BLaER1 (cell line): ENCODE data around the gene GRIN2A.

Experiments used
- H3K27ac ChIP-seq: shearing (Covaris generic); formaldehyde crosslinking; 2 replicates; pipeline ENCODE4 v1.8.1; 2022
- H3K27me3 ChIP-seq: shearing (Covaris generic); formaldehyde crosslinking; 2 replicates; pipeline ENCODE4 v1.8.1; 2022
- H3K36me3 ChIP-seq: shearing (Covaris generic); formaldehyde crosslinking; 2 replicates; pipeline ENCODE4 v1.8.1; 2022
- H3K4me1 ChIP-seq: shearing (Covaris generic); formaldehyde crosslinking; 2 replicates; pipeline ENCODE4 v1.8.1; 2022
- H3K4me2 ChIP-seq: shearing (Covaris generic); formaldehyde crosslinking; 2 replicates; pipeline ENCODE4 v1.8.1; 2022
- H3K4me3 ChIP-seq: shearing (Covaris generic); formaldehyde crosslinking; 2 replicates; pipeline ENCODE4 v1.8.1; 2022
- H3K9ac ChIP-seq: shearing (Covaris generic); formaldehyde crosslinking; 2 replicates; pipeline ENCODE4 v1.8.1; 2022
- H3K9me3 ChIP-seq: shearing (Covaris generic); formaldehyde crosslinking; 2 replicates; pipeline ENCODE4 v1.8.1; 2022
- H4K20me1 ChIP-seq: shearing (Covaris generic); formaldehyde crosslinking; 2 replicates; pipeline ENCODE4 v1.8.1; 2022
- Cebpa-rat ChIP-seq: shearing (Covaris generic); IDR thresholded peaks from 2 replicates; pipeline ENCODE4 v1.8.1; 2022

The GRIN2A gene

GRCh38 chr16:9778849-9779248 is 403.4 kb downstream of the GRIN2A start:
- H3K4me1 ChIP-seq = no peaks in the 10 kb centered on the region
- no peak overlapping the region for H3K4me2 ChIP-seq
- H3K36me3 ChIP-seq = no peaks in the 10 kb centered on the region
- no peaks in the 10 kb centered on the region for H4K20me1 ChIP-seq
- H3K4me3 ChIP-seq = no peak overlapping the region
- no peak overlapping the region for H3K27ac ChIP-seq
- H3K9ac ChIP-seq = no peak overlapping the region
- no peak for TF ChIP-seq Cebpa-rat
- no peaks in the 10 kb centered on the region for H3K27me3 ChIP-seq
- H3K9me3 ChIP-seq = no peaks in the 10 kb centered on the region

GRCh38 chr16:9775998-9776397 is 406.2 kb downstream of the GRIN2A start:
- Histone ChIP-seq H3K27me3 (no peaks in the 10 kb centered on the region), H3K4me2 (no peak overlapping the region), H3K4me1 (no peaks in the 10 kb centered on the region), H3K9me3 (no peaks in the 10 kb centered on the region), H3K36me3 (no peaks in the 10 kb centered on the region), H4K20me1 (no peaks in the 10 kb centered on the region), H3K9ac (no peak overlapping the region), H3K27ac (no peak overlapping the region), H3K4me3 (no peak overlapping the region)
- TF ChIP-seq Cebpa-rat = no peak

- Histone ChIP-seq H3K9ac (no peak overlapping the region), H3K27ac (no peak overlapping the region), H4K20me1 (no peaks in the 10 kb centered on the region), H3K9me3 (no peaks in the 10 kb centered on the region), H3K4me1 (no peaks in the 10 kb centered on the region), H3K36me3 (no peaks in the 10 kb centered on the region), H3K4me3 (no peak overlapping the region), H3K27me3 (no peaks in the 10 kb centered on the region), H3K4me2 (no peak overlapping the region)
- TF ChIP-seq Cebpa-rat = no peak
Observed at GRCh38 chr16:9773289-9773688, 408.9 kb downstream of the GRIN2A start.

GRCh38 chr16:9772526-9773225 is 409.6 kb downstream of the GRIN2A start:
- H3K4me3 ChIP-seq = no peak overlapping the region
- H3K27me3 ChIP-seq = no peaks in the 10 kb centered on the region
- H3K9ac ChIP-seq = no peak overlapping the region
- no peaks in the 10 kb centered on the region for H3K4me1 ChIP-seq
- H4K20me1 ChIP-seq = no peaks in the 10 kb centered on the region
- H3K36me3 ChIP-seq = no peaks in the 10 kb centered on the region
- no peaks in the 10 kb centered on the region for H3K9me3 ChIP-seq
- no peak for TF ChIP-seq Cebpa-rat
- no peak overlapping the region for H3K27ac ChIP-seq
- H3K4me2 ChIP-seq = no peak overlapping the region

GRCh38 chr16:9766891-9767290 is 415.3 kb downstream of the GRIN2A start:
- Histone ChIP-seq H3K27me3 (no peaks in the 10 kb centered on the region), H3K9ac (no peak overlapping the region), H4K20me1 (no peaks in the 10 kb centered on the region), H3K9me3 (no peaks in the 10 kb centered on the region), H3K27ac (no peak overlapping the region), H3K4me2 (no peak overlapping the region), H3K4me1 (no peaks in the 10 kb centered on the region), H3K4me3 (no peak overlapping the region), H3K36me3 (no peaks in the 10 kb centered on the region)
- no peak for TF ChIP-seq Cebpa-rat

GRCh38 chr16:9763505-9763904 is 418.7 kb downstream of the GRIN2A start:
- no peak for TF ChIP-seq Cebpa-rat
- Histone ChIP-seq H3K4me1 (no peaks in the 10 kb centered on the region), H3K4me2 (no peak overlapping the region), H3K27ac (no peak overlapping the region), H3K9me3 (no peaks in the 10 kb centered on the region), H3K27me3 (no peaks in the 10 kb centered on the region), H4K20me1 (no peaks in the 10 kb centered on the region), H3K9ac (no peak overlapping the region), H3K4me3 (no peak overlapping the region), H3K36me3 (no peaks in the 10 kb centered on the region)

- H3K27ac ChIP-seq = no peak overlapping the region
- no peaks in the 10 kb centered on the region for H3K4me1 ChIP-seq
- no peak overlapping the region for H3K4me2 ChIP-seq
- TF ChIP-seq Cebpa-rat = no peak
- H3K9me3 ChIP-seq = no peaks in the 10 kb centered on the region
- no peaks in the 10 kb centered on the region for H3K36me3 ChIP-seq
- no peaks in the 10 kb centered on the region for H4K20me1 ChIP-seq
- H3K4me3 ChIP-seq = no peak overlapping the region
- no peaks in the 10 kb centered on the region for H3K27me3 ChIP-seq
- no peak overlapping the region for H3K9ac ChIP-seq
Observed at GRCh38 chr16:9761870-9762269, 420.4 kb downstream of the GRIN2A start.

- Histone ChIP-seq H3K4me3 (no peak overlapping the region), H4K20me1 (no peaks in the 10 kb centered on the region), H3K4me2 (no peak overlapping the region), H3K9me3 (no peaks in the 10 kb centered on the region), H3K27me3 (no peaks in the 10 kb centered on the region), H3K4me1 (no peaks in the 10 kb centered on the region), H3K9ac (no peak overlapping the region), H3K27ac (no peak overlapping the region), H3K36me3 (no peaks in the 10 kb centered on the region)
- TF ChIP-seq Cebpa-rat = no peak
Observed at GRCh38 chr16:9757687-9758086, 424.5 kb downstream of the GRIN2A start.

- Histone ChIP-seq H3K9ac (no peak overlapping the region), H3K9me3 (no peaks in the 10 kb centered on the region), H3K4me3 (no peak overlapping the region), H3K4me2 (no peak overlapping the region), H3K27ac (no peak overlapping the region), H3K36me3 (no peaks in the 10 kb centered on the region), H3K27me3 (no peaks in the 10 kb centered on the region), H3K4me1 (no peaks in the 10 kb centered on the region), H4K20me1 (no peaks in the 10 kb centered on the region)
- TF ChIP-seq Cebpa-rat = no peak
Observed at GRCh38 chr16:9756434-9756833, 425.8 kb downstream of the GRIN2A start.

- no peaks in the 10 kb centered on the region for H3K36me3 ChIP-seq
- no peak for TF ChIP-seq Cebpa-rat
- no peaks in the 10 kb centered on the region for H4K20me1 ChIP-seq
- no peaks in the 10 kb centered on the region for H3K4me1 ChIP-seq
- no peak overlapping the region for H3K9ac ChIP-seq
- H3K9me3 ChIP-seq = no peaks in the 10 kb centered on the region
- H3K4me2 ChIP-seq = no peak overlapping the region
- H3K27me3 ChIP-seq = no peaks in the 10 kb centered on the region
- H3K4me3 ChIP-seq = no peak overlapping the region
- no peak overlapping the region for H3K27ac ChIP-seq
Observed at GRCh38 chr16:9755081-9755480, 427.1 kb downstream of the GRIN2A start.

- Histone ChIP-seq H3K27me3 (no peaks in the 10 kb centered on the region), H3K4me2 (no peak overlapping the region), H3K9me3 (no peaks in the 10 kb centered on the region), H3K4me1 (no peaks in the 10 kb centered on the region), H3K9ac (no peak overlapping the region), H3K4me3 (no peak overlapping the region), H3K27ac (no peak overlapping the region), H4K20me1 (no peaks in the 10 kb centered on the region), H3K36me3 (no peaks in the 10 kb centered on the region)
- TF ChIP-seq Cebpa-rat = no peak
Observed at GRCh38 chr16:9741776-9742175, 440.5 kb downstream of the GRIN2A start.
